H9 (cell line): Measurements from ENCODE around the gene SCLY. TPM values are rescaled to one million over a fixed set of nuclear protein-coding genes. Genes with fewer than 3 reads are reported as not detected.

Source experiments
- DNase-seq: peaks from one replicate; pipeline ENCODE4 v3.0.0-alpha.2; 2017
- H2AFZ ChIP-seq: one replicate; pipeline ENCODE4 v1.6.1; 2013; ENCODE audit warnings: mild to moderate bottlenecking, low read length, control low read depth, moderate library complexity
- H2AK5ac ChIP-seq: 2 replicates; pipeline ENCODE4 v1.6.1; 2013; ENCODE audit warnings: low read length, control low read depth, mixed read lengths; ENCODE audit not compliant: insufficient read length
- H2BK120ac ChIP-seq: one replicate; pipeline ENCODE4 v1.6.1; 2013; ENCODE audit warnings: low read depth, mild to moderate bottlenecking, low read length, control low read depth, inconsistent platforms; ENCODE audit not compliant: poor library complexity, severe bottlenecking
- H2BK12ac ChIP-seq: 2 replicates; pipeline ENCODE4 v1.6.1; 2013; ENCODE audit warnings: low read length, control low read depth, mixed read lengths, low read depth; ENCODE audit not compliant: insufficient read length
- H2BK15ac ChIP-seq: 2 replicates; pipeline ENCODE4 v1.6.1; 2013; ENCODE audit warnings: low read depth, low read length, control low read depth
- H2BK20ac ChIP-seq: one replicate; pipeline ENCODE4 v1.6.1; 2013; ENCODE audit warnings: low read depth, mild to moderate bottlenecking, low read length, control low read depth, inconsistent platforms; ENCODE audit not compliant: poor library complexity, severe bottlenecking
- H2BK5ac ChIP-seq: 2 replicates; pipeline ENCODE4 v1.6.1; 2013; ENCODE audit warnings: low read length, control low read depth, mixed read lengths; ENCODE audit not compliant: insufficient read length
- H3K14ac ChIP-seq: 2 replicates; pipeline ENCODE4 v1.6.1; 2013; ENCODE audit warnings: low read length, control low read depth; ENCODE audit not compliant: insufficient read depth
- H3K18ac ChIP-seq: 2 replicates; pipeline ENCODE4 v1.6.1; 2013; ENCODE audit warnings: low read depth, mild to moderate bottlenecking, mixed read lengths, low read length, control low read depth; ENCODE audit not compliant: insufficient read length
- H3K23ac ChIP-seq: 2 replicates; pipeline ENCODE4 v1.6.1; 2013; ENCODE audit warnings: low read length, control low read depth, mixed read lengths, low read depth; ENCODE audit not compliant: insufficient read length
- H3K23me2 ChIP-seq: 2 replicates; pipeline ENCODE4 v1.6.1; 2013; ENCODE audit warnings: low read depth, mild to moderate bottlenecking, mixed read lengths, low read length, control low read depth; ENCODE audit not compliant: insufficient read length, poor library complexity, severe bottlenecking
- H3K27ac ChIP-seq: 2 replicates; pipeline ENCODE4 v1.5.1; 2013; ENCODE audit warnings: low read length, control low read depth, mixed read lengths, low read depth; ENCODE audit not compliant: insufficient read length
- H3K27me3 ChIP-seq: 2 replicates; pipeline ENCODE4 v1.6.1; 2013; ENCODE audit warnings: low read length, control low read depth, inconsistent platforms; ENCODE audit not compliant: insufficient read depth
- H3K4ac ChIP-seq: 2 replicates; pipeline ENCODE4 v1.6.1; 2013; ENCODE audit warnings: low read depth, mild to moderate bottlenecking, control low read depth, inconsistent platforms, low read length, moderate library complexity
- H3K4me1 ChIP-seq: 2 replicates; pipeline ENCODE4 v1.6.1; 2013; ENCODE audit warnings: low read length, control low read depth, inconsistent platforms; ENCODE audit not compliant: insufficient read depth
- H3K4me2 ChIP-seq: 2 replicates; pipeline ENCODE4 v1.6.1; 2013; ENCODE audit warnings: low read length, control low read depth, mixed read lengths; ENCODE audit not compliant: insufficient read length, insufficient read depth
- H3K56ac ChIP-seq: 2 replicates; pipeline ENCODE4 v1.6.1; 2013; ENCODE audit warnings: low read depth, mild to moderate bottlenecking, mixed read lengths, low read length, control low read depth; ENCODE audit not compliant: insufficient read length
- H3K79me1 ChIP-seq: 2 replicates; pipeline ENCODE4 v1.6.1; 2013; ENCODE audit warnings: low read depth, mild to moderate bottlenecking, moderate library complexity, low read length, control low read depth, inconsistent platforms; ENCODE audit not compliant: insufficient read depth, poor library complexity, severe bottlenecking
- H3K79me2 ChIP-seq: 2 replicates; pipeline ENCODE4 v1.6.1; 2013; ENCODE audit warnings: low read length, control low read depth, inconsistent platforms; ENCODE audit not compliant: insufficient read depth
- H3K9ac ChIP-seq: 2 replicates; pipeline ENCODE4 v1.6.1; 2013; ENCODE audit warnings: low read length, control low read depth, mixed read lengths; ENCODE audit not compliant: insufficient read length; ENCODE audit errors: extremely low read depth
- H3K9me3 ChIP-seq: one replicate; pipeline ENCODE4 v1.6.1; 2013; ENCODE audit warnings: low read depth, low read length, inconsistent platforms; ENCODE audit not compliant: control insufficient read depth
- H3T11ph ChIP-seq: one replicate; pipeline ENCODE4 v1.6.1; 2013; ENCODE audit warnings: mild to moderate bottlenecking, low read length, control low read depth, inconsistent platforms
- H4K20me1 ChIP-seq: one replicate; pipeline ENCODE4 v1.6.1; 2013; ENCODE audit not compliant: control insufficient read depth, insufficient read length, insufficient read depth
- H4K5ac ChIP-seq: 2 replicates; pipeline ENCODE4 v1.6.1; 2013; ENCODE audit warnings: low read depth, mild to moderate bottlenecking, mixed read lengths, low read length, control low read depth; ENCODE audit not compliant: insufficient read length
- H4K8ac ChIP-seq: replicated peaks from 2 replicates; pipeline ENCODE4 v1.6.1; 2013; ENCODE audit warnings: low read length, control low read depth, mixed read lengths, low read depth; ENCODE audit not compliant: insufficient read length
- H4K91ac ChIP-seq: 2 replicates; pipeline ENCODE4 v1.6.1; 2013; ENCODE audit warnings: low read depth, mild to moderate bottlenecking, moderate library complexity, mixed read lengths, low read length, control low read depth; ENCODE audit not compliant: insufficient read length
- H3K27ac Mint-ChIP-seq, 3 experiments: 2 replicates in 2 of 3; 3 replicates in 1 of 3; pipeline ENCODE4 v1.8.0; 2020 to 2021; ENCODE audit warnings: mixed read lengths in 3 of 3, mild to moderate bottlenecking in 1 of 3, moderate library complexity in 1 of 3
- H3K27me3 Mint-ChIP-seq: 2 replicates; pipeline ENCODE4 v1.8.0; 2021; ENCODE audit warnings: low read depth, mild to moderate bottlenecking, moderate library complexity, mixed read lengths
- H3K36me3 Mint-ChIP-seq, 3 experiments: 2 replicates in 2 of 3; 3 replicates in 1 of 3; pipeline ENCODE4 v1.8.0; 2020 to 2021; ENCODE audit warnings: low read depth in 3 of 3, mixed read lengths in 3 of 3; ENCODE audit not compliant: insufficient read depth in 1 of 3
- H3K4me1 Mint-ChIP-seq, 2 experiments: 2 replicates each; pipeline ENCODE4 v1.8.0; 2020; ENCODE audit warnings: mixed read lengths in 2 of 2
- H3K4me3 Mint-ChIP-seq, 2 experiments: 2 replicates in 1 of 2; 3 replicates in 1 of 2; pipeline ENCODE4 v1.8.0; 2020 to 2021; ENCODE audit warnings: mild to moderate bottlenecking in 2 of 2, mixed read lengths in 2 of 2, moderate library complexity in 1 of 2
- H3K9me3 Mint-ChIP-seq, 2 experiments: 2 replicates in 1 of 2; 3 replicates in 1 of 2; pipeline ENCODE4 v1.8.0; 2020; ENCODE audit warnings: mild to moderate bottlenecking in 2 of 2, mixed read lengths in 2 of 2, moderate library complexity in 1 of 2
- CTCF ChIP-seq: fragments of 200-600 bp; sonication (generic); conservative IDR thresholded peaks from 3 replicates; pipeline ENCODE4 v1.8.0; 2021; ENCODE audit warnings: antibody characterized with exemption, mild to moderate bottlenecking
- WGBS: extraction: QIAGEN DNeasy Blood & Tissue Kit; methylation state at CpG from one replicate; pipeline ENCODE4 v1.1.7; 2013; ENCODE audit warnings: missing lambda C conversion rate, low lambda C conversion rate, mixed read lengths; ENCODE audit not compliant: insufficient read length; ENCODE audit errors: extremely low coverage; 5-methylcytosine and 5-hydroxymethylcytosine counted together
- total RNA-seq: library from RNA; stranded (reverse); gene quantifications from 2 replicates; pipeline ENCODE4 v1.2.1, GENCODE V29; 2021

SCLY gene
- total RNA-seq, 1 experiment from 2014 or later, result 55.3 TPM

GRCh38 chr2:238139196-238140039 lies 78.6 kb downstream of the SCLY start:
- H3K27ac Mint-ChIP-seq, result no peak overlapping the region
- peak; percentile 98 for TF ChIP-seq CTCF
- no peak overlapping the region for H2BK15ac ChIP-seq
- H3K27me3 Mint-ChIP-seq, result no peaks in the 10 kb centered on the region; the same call in 1 of the 2 replicates
- no peaks in the 10 kb centered on the region for H3K79me2 ChIP-seq
- H3K4me1 ChIP-seq, result no peaks in the 10 kb centered on the region
- no peak overlapping the region for H3K4me2 ChIP-seq
- H2AFZ ChIP-seq, result no peak overlapping the region
- H3K9me3 ChIP-seq, result no peaks in the 10 kb centered on the region
- WGBS, result no CpG with 5 or more reads among the region's 56 CpGs
- H4K5ac ChIP-seq, result no peak overlapping the region
- H3K4me3 Mint-ChIP-seq, result no peak overlapping the region
- H2BK120ac ChIP-seq, result no peak overlapping the region
- H3K9ac ChIP-seq, result no peak overlapping the region
- no peaks in the 10 kb centered on the region for H3K36me3 Mint-ChIP-seq
- peaks cover 2% of the 10 kb centered on the region for H4K20me1 ChIP-seq
- no peaks in the 10 kb centered on the region for H3K79me1 ChIP-seq
- no peak overlapping the region for H3K56ac ChIP-seq
- H3K14ac ChIP-seq, result no peak overlapping the region
- no peaks in the 10 kb centered on the region for H3K27me3 ChIP-seq
- H2BK12ac ChIP-seq, result no peak overlapping the region
- no peaks in the 10 kb centered on the region for H3K9me3 Mint-ChIP-seq
- no peak overlapping the region for H2AK5ac ChIP-seq
- H2BK5ac ChIP-seq, result no peak overlapping the region
- H4K91ac ChIP-seq, result no peak overlapping the region
- no peak overlapping the region for H3K23ac ChIP-seq
- H3T11ph ChIP-seq, result no peak overlapping the region
- no peak overlapping the region for H3K27ac ChIP-seq
- no peaks in the 10 kb centered on the region for H3K4me1 Mint-ChIP-seq
- no peak overlapping the region for H4K8ac ChIP-seq
- H2BK20ac ChIP-seq, result no peak overlapping the region
- no peaks in the 10 kb centered on the region for H3K23me2 ChIP-seq
- no peak overlapping the region for H3K4ac ChIP-seq
- peak; percentile 63 for DNase-seq
- no peak overlapping the region for H3K18ac ChIP-seq
